Progenitor cell of endocrine pancreas (in vitro differentiated cells): ENCODE measurements around the gene WFDC10B. TPM values are rescaled to one million over a fixed set of nuclear protein-coding genes. Genes with fewer than 3 reads are reported as not detected.

Source experiments
- DNase-seq: peaks from one replicate; pipeline ENCODE4 v3.0.0; 2021; ENCODE audit warnings: low spot score; ENCODE audit not compliant: unreplicated experiment
- H3K27ac Mint-ChIP-seq: 2 replicates; pipeline ENCODE4 v1.8.0; 2021; ENCODE audit warnings: mild to moderate bottlenecking, moderate library complexity, mixed read lengths
- H3K27me3 Mint-ChIP-seq: 2 replicates; pipeline ENCODE4 v1.8.0; 2021; ENCODE audit warnings: mixed read lengths
- H3K36me3 Mint-ChIP-seq: 2 replicates; pipeline ENCODE4 v1.8.0; 2022; ENCODE audit warnings: mixed read lengths; ENCODE audit not compliant: insufficient read depth
- H3K4me1 Mint-ChIP-seq: 2 replicates; pipeline ENCODE4 v1.8.0; 2021; ENCODE audit warnings: low read depth, mixed read lengths
- H3K4me3 Mint-ChIP-seq: 2 replicates; pipeline ENCODE4 v1.8.0; 2021; ENCODE audit warnings: low read depth, mild to moderate bottlenecking, moderate library complexity, mixed read lengths
- H3K9me3 Mint-ChIP-seq: 2 replicates; pipeline ENCODE4 v1.8.0; 2021; ENCODE audit warnings: low read depth, mixed read lengths
- long read RNA-seq: library from polyadenylated mRNA; unstranded; transcript quantifications from one replicate; pipeline ENCODE4 v2.0.0, GENCODE V29; 2020
- total RNA-seq: library from RNA; stranded (reverse); gene quantifications from 2 replicates; pipeline ENCODE4 v1.2.1, GENCODE V29; 2021
- TF ChIP-seq, protein P1 (sequence below): fragments of 200-600 bp; sonication (generic); IDR thresholded peaks from one replicate; pipeline ENCODE4 v1.5.0; 2021; ENCODE audit warnings: antibody characterized with exemption, mild to moderate bottlenecking; ENCODE audit not compliant: unreplicated experiment

Gene WFDC10B
- total RNA-seq = not detected in 2 replicates
- long read RNA-seq = 0 reads

DNA sequence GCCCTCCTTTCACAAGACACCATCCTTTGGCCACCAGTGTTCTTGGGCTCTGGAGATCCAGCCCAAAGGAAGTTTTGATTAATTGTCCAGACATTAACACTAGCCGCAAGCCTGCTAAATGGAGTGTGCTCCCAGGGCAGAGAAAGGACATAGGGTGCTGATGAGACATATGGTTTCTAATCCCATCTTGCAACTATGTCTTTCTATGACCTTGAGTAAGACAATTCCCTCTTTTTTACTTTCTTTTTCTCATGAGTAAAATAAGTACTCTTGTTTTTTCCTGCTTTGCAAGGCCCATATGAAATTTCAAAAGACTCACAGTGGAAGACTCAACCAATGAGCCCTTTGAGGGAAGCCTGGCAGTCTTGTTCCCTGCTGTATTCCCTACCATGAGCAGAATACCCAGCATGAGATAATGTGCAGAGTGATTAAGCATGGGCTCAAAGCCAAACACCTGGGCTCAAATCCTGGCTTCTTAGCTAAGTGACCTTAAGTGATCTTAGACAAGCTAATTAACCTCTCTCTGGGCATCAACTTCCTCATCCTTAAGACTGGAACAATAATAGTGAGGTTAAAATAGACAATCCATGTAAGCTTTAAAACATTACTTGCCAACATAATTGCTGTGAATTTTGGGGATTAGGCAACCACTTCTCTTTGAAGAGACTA lies at the start of gene WFDC10B:
Gene WFDC10B (minus strand): TSS at position 51 of the 669 bp plus-strand sequence. CDS start 19,027 bp downstream, outside the sequence.
- no peaks in the 10 kb centered on the region for H3K4me1 Mint-ChIP-seq
- no peaks in the 10 kb centered on the region for H3K36me3 Mint-ChIP-seq
- H3K27me3 Mint-ChIP-seq = peaks cover 3% of the 10 kb centered on the region
- H3K4me3 Mint-ChIP-seq = no peak within 1 kb of the TSS
- TF ChIP-seq, protein P1, sequence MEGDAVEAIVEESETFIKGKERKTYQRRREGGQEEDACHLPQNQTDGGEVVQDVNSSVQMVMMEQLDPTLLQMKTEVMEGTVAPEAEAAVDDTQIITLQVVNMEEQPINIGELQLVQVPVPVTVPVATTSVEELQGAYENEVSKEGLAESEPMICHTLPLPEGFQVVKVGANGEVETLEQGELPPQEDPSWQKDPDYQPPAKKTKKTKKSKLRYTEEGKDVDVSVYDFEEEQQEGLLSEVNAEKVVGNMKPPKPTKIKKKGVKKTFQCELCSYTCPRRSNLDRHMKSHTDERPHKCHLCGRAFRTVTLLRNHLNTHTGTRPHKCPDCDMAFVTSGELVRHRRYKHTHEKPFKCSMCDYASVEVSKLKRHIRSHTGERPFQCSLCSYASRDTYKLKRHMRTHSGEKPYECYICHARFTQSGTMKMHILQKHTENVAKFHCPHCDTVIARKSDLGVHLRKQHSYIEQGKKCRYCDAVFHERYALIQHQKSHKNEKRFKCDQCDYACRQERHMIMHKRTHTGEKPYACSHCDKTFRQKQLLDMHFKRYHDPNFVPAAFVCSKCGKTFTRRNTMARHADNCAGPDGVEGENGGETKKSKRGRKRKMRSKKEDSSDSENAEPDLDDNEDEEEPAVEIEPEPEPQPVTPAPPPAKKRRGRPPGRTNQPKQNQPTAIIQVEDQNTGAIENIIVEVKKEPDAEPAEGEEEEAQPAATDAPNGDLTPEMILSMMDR = no peak
- DNase-seq = no peak
- H3K9me3 Mint-ChIP-seq = no peaks in the 10 kb centered on the region
- no peak within 1 kb of the TSS for H3K27ac Mint-ChIP-seq

DNA sequence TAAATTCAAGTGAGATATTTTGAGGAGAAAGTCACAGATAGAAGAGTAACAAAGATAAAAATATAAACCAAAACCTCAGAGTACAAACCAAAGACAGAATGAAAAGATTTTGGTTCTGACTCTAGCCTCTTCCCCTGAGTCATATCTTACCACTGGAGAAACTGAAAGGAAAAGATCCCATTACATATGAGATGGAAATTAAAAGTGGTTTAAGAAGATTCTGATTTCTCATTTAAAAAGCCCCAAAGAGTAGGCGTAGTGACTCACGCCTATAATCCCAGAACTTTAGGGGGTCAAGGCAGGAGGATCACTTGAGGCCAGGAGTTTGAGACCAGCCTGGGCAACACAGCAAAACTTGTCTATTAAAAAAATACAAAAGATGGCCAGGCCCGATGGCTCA lies 47.9 kb upstream of the WFDC10B start:
- H3K4me1 Mint-ChIP-seq = no peaks in the 10 kb centered on the region
- DNase-seq = no peak
- H3K27ac Mint-ChIP-seq = no peak overlapping the region
- H3K36me3 Mint-ChIP-seq = no peaks in the 10 kb centered on the region
- TF ChIP-seq, protein P1 = no peak
- H3K4me3 Mint-ChIP-seq = no peak overlapping the region
- H3K9me3 Mint-ChIP-seq = peaks cover 12% of the 10 kb centered on the region
- H3K27me3 Mint-ChIP-seq = peaks cover 7% of the 10 kb centered on the region

DNA sequence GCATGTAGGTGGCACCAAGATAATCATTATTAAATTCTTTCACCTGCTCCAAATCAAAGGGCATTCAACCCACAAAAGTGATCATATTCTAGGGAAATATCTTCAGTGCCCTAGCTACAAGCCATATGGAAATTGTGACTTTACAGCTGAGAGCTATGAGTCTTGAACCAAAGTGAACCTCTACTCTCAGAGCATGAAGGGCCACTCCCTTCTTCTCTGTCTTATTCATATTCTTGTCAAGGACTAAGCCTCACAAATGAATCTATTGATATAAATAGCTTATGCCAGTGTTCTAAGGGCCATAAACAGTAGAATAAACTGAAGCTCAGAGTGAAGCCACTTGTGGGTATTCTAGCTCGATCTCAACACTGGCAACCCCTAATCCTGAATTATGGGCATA lies 46.9 kb upstream of the WFDC10B start:
- TF ChIP-seq, protein P1 = no peak
- no peak for DNase-seq
- Mint-ChIP-seq H3K27ac (no peak overlapping the region), H3K36me3 (no peaks in the 10 kb centered on the region), H3K4me3 (no peak overlapping the region), H3K27me3 (peaks cover 7% of the 10 kb centered on the region), H3K9me3 (peaks cover 12% of the 10 kb centered on the region), H3K4me1 (no peaks in the 10 kb centered on the region)

DNA sequence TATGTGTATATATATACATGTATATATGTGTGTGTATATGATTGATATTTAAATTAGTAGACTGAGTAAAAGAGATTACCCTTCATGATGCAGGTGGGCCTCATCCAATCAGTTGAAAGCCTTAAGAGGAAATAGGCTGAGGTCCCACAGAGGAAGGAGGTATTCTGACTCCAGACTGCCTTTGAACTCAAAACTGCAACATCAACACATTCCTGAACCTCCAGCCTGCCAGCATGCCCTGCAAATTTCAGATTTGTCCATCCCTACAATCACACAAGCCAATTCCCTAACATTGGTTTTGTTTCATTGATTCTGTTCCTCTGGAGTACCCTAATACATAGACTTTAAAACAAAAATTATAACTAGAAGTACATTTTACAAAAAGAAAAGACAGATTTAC lies 40.2 kb upstream of the WFDC10B start:
- no peaks in the 10 kb centered on the region for H3K4me1 Mint-ChIP-seq
- H3K27me3 Mint-ChIP-seq = peaks cover 7% of the 10 kb centered on the region
- H3K36me3 Mint-ChIP-seq = no peaks in the 10 kb centered on the region
- no peak for DNase-seq
- H3K27ac Mint-ChIP-seq = no peak overlapping the region
- H3K4me3 Mint-ChIP-seq = no peak overlapping the region
- TF ChIP-seq, protein P1 = no peak
- H3K9me3 Mint-ChIP-seq = no peaks in the 10 kb centered on the region

DNA sequence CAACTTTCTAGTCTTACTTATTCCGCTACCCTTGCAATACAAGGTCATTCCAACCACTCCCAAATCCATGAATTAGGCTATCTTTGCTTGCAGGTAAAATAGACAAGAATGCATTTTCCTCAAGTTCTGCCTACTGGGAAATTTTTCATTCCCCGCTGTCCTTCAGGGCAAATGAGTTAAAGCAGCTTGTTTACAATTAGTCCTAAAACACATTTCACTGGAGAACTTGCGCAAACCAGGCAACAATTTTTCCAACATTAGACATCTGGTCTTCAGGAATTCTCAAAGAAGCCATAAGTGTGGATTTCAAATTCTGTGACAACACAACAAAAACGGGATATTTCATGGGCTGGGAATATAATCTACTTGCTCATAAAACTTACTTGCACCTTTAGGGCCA lies 37.8 kb upstream of the WFDC10B start:
- no peak for DNase-seq
- H3K36me3 Mint-ChIP-seq = no peaks in the 10 kb centered on the region
- H3K9me3 Mint-ChIP-seq = no peaks in the 10 kb centered on the region
- H3K4me1 Mint-ChIP-seq = no peaks in the 10 kb centered on the region
- TF ChIP-seq, protein P1 = no peak
- no peaks in the 10 kb centered on the region for H3K27me3 Mint-ChIP-seq
- no peak overlapping the region for H3K4me3 Mint-ChIP-seq
- no peak overlapping the region for H3K27ac Mint-ChIP-seq
